H1 (cell line): ENCODE measurements around the gene PARD3. TPM values are rescaled to one million over a fixed set of nuclear protein-coding genes. Genes with fewer than 3 reads are reported as not detected.

ENCODE experiments used
- CTCF ChIA-PET: fragments of 300-600 bp; sonication (Branson Sonifier 250); formaldehyde crosslinking; loops from one replicate; lab custom pipeline; 2021; ENCODE audit not compliant: partially characterized antibody; lab: Charles Lee
- POLR2A ChIA-PET: fragments of 300-600 bp; sonication (Branson Sonifier 250); formaldehyde crosslinking; loops from one replicate; lab custom pipeline; 2021; ENCODE audit warnings: inconsistent platforms; ENCODE audit not compliant: partially characterized antibody; lab: Charles Lee
- DNase-seq, 2 experiments: peaks; one replicate each; pipeline versions ENCODE4 v3.0.0 to v3.0.0-alpha.2; 2010 to 2022; ENCODE audit warnings: low spot score in 2 of 2, low read depth in 1 of 2, mixed read lengths in 1 of 2
- FAIRE-seq: peaks from 2 replicates; lab custom pipeline; 2011; peaks lifted over from hg19 to GRCh38; lab: Jason Lieb, UNC
- H2AFZ ChIP-seq: 2 replicates; pipeline ENCODE4 v1.8.1; 2012; ENCODE audit warnings: low read length, inconsistent platforms
- H2AK5ac ChIP-seq: 2 replicates; pipeline ENCODE4 v1.6.1; 2013; ENCODE audit warnings: low read depth, low read length
- H2BK120ac ChIP-seq: replicated peaks from 2 replicates; pipeline ENCODE3; 2013; ENCODE audit warnings: low read depth, low read length, inconsistent platforms
- H2BK12ac ChIP-seq: 2 replicates; pipeline ENCODE4 v1.6.1; 2013; ENCODE audit warnings: low read depth, low read length
- H2BK15ac ChIP-seq: 2 replicates; pipeline ENCODE4 v1.6.1; 2013; ENCODE audit warnings: low read length
- H2BK20ac ChIP-seq: 2 replicates; pipeline ENCODE4 v1.6.1; 2013; ENCODE audit warnings: low read length
- H2BK5ac ChIP-seq: 2 replicates; pipeline ENCODE4 v1.6.1; 2013; ENCODE audit warnings: low read depth, low read length
- H3K14ac ChIP-seq: 2 replicates; pipeline ENCODE4 v1.6.1; 2013; ENCODE audit warnings: inconsistent platforms; ENCODE audit not compliant: insufficient read length
- H3K18ac ChIP-seq: 2 replicates; pipeline ENCODE4 v1.6.1; 2013; ENCODE audit warnings: low read length; ENCODE audit errors: extremely low read depth
- H3K23ac ChIP-seq: 2 replicates; pipeline ENCODE4 v1.6.1; 2013; ENCODE audit warnings: inconsistent platforms; ENCODE audit not compliant: insufficient read length
- H3K23me2 ChIP-seq: 2 replicates; pipeline ENCODE4 v1.6.1; 2013; ENCODE audit warnings: low read depth, low read length
- H3K27ac ChIP-seq: 2 replicates; pipeline ENCODE4 v1.6.1; 2011; ENCODE audit warnings: low read depth, low read length, inconsistent platforms
- H3K27me3 ChIP-seq, 4 experiments: replicated peaks in 1 of 4; 1 replicate in 1 of 4; 2 replicates in 3 of 4; pipeline versions ENCODE4 v1.6.1 to v1.8.1; 2011 to 2013; ENCODE audit warnings: low read length in 3 of 4, mild to moderate bottlenecking in 3 of 4, inconsistent platforms in 2 of 4, mixed read lengths in 2 of 4, moderate library complexity in 1 of 4; ENCODE audit not compliant: control insufficient read depth in 3 of 4, insufficient read depth in 3 of 4; ENCODE audit errors: extremely low read depth in 1 of 4
- H3K36me3 ChIP-seq, 4 experiments: 2 replicates each; pipeline versions ENCODE4 v1.6.1 to v1.8.1; 2011 to 2013; ENCODE audit warnings: mild to moderate bottlenecking in 4 of 4, low read length in 3 of 4, moderate library complexity in 2 of 4, control low read depth in 1 of 4, inconsistent platforms in 1 of 4; ENCODE audit not compliant: insufficient read depth in 4 of 4, control insufficient read depth in 2 of 4
- H3K4ac ChIP-seq: replicated peaks from 2 replicates; pipeline ENCODE3; 2013; ENCODE audit warnings: low read length, low read depth, mixed read lengths, inconsistent platforms; ENCODE audit not compliant: insufficient read length
- H3K4me1 ChIP-seq, 4 experiments: replicated peaks in 1 of 4; 1 replicate in 1 of 4; 2 replicates in 3 of 4; pipeline versions ENCODE4 v1.6.1 to v1.8.1; 2011 to 2013; ENCODE audit warnings: low read length in 3 of 4, inconsistent platforms in 2 of 4, mixed read lengths in 1 of 4; ENCODE audit not compliant: insufficient read depth in 4 of 4, control insufficient read depth in 3 of 4
- H3K4me2 ChIP-seq, 2 experiments: 2 replicates each; pipeline versions ENCODE4 v1.6.1 to v1.8.1; 2011 to 2013; ENCODE audit warnings: low read depth in 2 of 2, low read length in 2 of 2, control low read depth in 1 of 2, inconsistent platforms in 1 of 2, mild to moderate bottlenecking in 1 of 2; ENCODE audit not compliant: insufficient read depth in 1 of 2
- H3K4me3 ChIP-seq, 4 experiments: fragments of 200-600, 300-600 bp in 1 of 4; sonication (generic), shearing (Covaris generic), sonication (Bioruptor Twin) in 1 of 4; 2 replicates each; pipeline versions ENCODE4 v1.5.1 to v1.8.1; 2011 to 2016; ENCODE audit warnings: low read length in 4 of 4, low read depth in 3 of 4, control low read depth in 2 of 4, inconsistent platforms in 2 of 4, mild to moderate bottlenecking in 2 of 4, mixed read lengths in 1 of 4, moderate library complexity in 1 of 4; ENCODE audit not compliant: insufficient read depth in 2 of 4; ENCODE audit errors: extremely low read depth in 1 of 4
- H3K56ac ChIP-seq: replicated peaks from 2 replicates; pipeline ENCODE3; 2013; ENCODE audit warnings: low read depth, mild to moderate bottlenecking, mixed read lengths, low read length, inconsistent platforms; ENCODE audit not compliant: insufficient read length
- H3K79me1 ChIP-seq: 2 replicates; pipeline ENCODE4 v1.6.1; 2013; ENCODE audit warnings: low read depth, low read length, control low read depth
- H3K79me2 ChIP-seq, 2 experiments: 2 replicates each; pipeline versions ENCODE4 v1.6.1 to v1.8.1; 2012 to 2013; ENCODE audit warnings: low read length in 2 of 2, mild to moderate bottlenecking in 2 of 2, inconsistent platforms in 1 of 2; ENCODE audit not compliant: insufficient read depth in 2 of 2, control insufficient read depth in 1 of 2
- H3K9ac ChIP-seq, 4 experiments: replicated peaks in 1 of 4; 1 replicate in 1 of 4; 2 replicates in 3 of 4; pipeline versions ENCODE4 v1.6.1 to v1.8.1; 2011 to 2013; ENCODE audit warnings: low read depth in 3 of 4, low read length in 3 of 4, control low read depth in 2 of 4, mild to moderate bottlenecking in 2 of 4, moderate library complexity in 2 of 4, inconsistent platforms in 1 of 4; ENCODE audit errors: extremely low read depth in 1 of 4
- H3K9me3 ChIP-seq, 2 experiments: 2 replicates each; pipeline versions ENCODE4 v1.6.1 to v1.8.1; 2012 to 2013; ENCODE audit warnings: mild to moderate bottlenecking in 2 of 2, moderate library complexity in 2 of 2, control low read depth in 1 of 2, inconsistent platforms in 1 of 2, low read depth in 1 of 2, low read length in 1 of 2, mixed read lengths in 1 of 2; ENCODE audit not compliant: insufficient read depth in 2 of 2
- H4K20me1 ChIP-seq, 2 experiments: replicated peaks in 1 of 2; 2 replicates each; pipeline versions ENCODE3 to v1.8.1; 2011 to 2013; ENCODE audit warnings: inconsistent platforms in 2 of 2, low read length in 2 of 2, mild to moderate bottlenecking in 1 of 2; ENCODE audit not compliant: insufficient read depth in 2 of 2, control insufficient read depth in 1 of 2
- H4K5ac ChIP-seq: 2 replicates; pipeline ENCODE4 v1.6.1; 2013; ENCODE audit warnings: low read length, low read depth, mixed read lengths, inconsistent platforms; ENCODE audit not compliant: insufficient read length
- H4K8ac ChIP-seq: 2 replicates; pipeline ENCODE4 v1.8.0; 2013; ENCODE audit warnings: mild to moderate bottlenecking, moderate library complexity, low read length, inconsistent platforms; ENCODE audit not compliant: insufficient read depth; ENCODE audit errors: extremely low read depth
- H4K91ac ChIP-seq: replicated peaks from 2 replicates; pipeline ENCODE3; 2013; ENCODE audit warnings: low read length, mixed read lengths, inconsistent platforms; ENCODE audit not compliant: insufficient read length
- CHD2 ChIP-seq: IDR thresholded peaks from 2 replicates; pipeline ENCODE4 v1.6.1; 2012; ENCODE audit warnings: low read length, improper control_type of control experiment
- CREB1 ChIP-seq: IDR thresholded peaks from 2 replicates; pipeline ENCODE4 v1.6.1; 2012; ENCODE audit warnings: inconsistent platforms
- EGR1 ChIP-seq: IDR thresholded peaks from 2 replicates; pipeline ENCODE4 v1.6.1; 2011; ENCODE audit warnings: low read depth, low read length, borderline replicate concordance
- FOSL1 ChIP-seq: IDR thresholded peaks from 2 replicates; pipeline ENCODE4 v1.6.1; 2011; ENCODE audit warnings: mild to moderate bottlenecking, low read depth, low read length, moderate library complexity; ENCODE audit not compliant: insufficient read depth
- RNF2 ChIP-seq: fragments of 200-900, 300-1000 bp; sonication (generic); IDR thresholded peaks from 2 replicates; pipeline ENCODE4 v1.7.1; 2016; ENCODE audit warnings: borderline replicate concordance, low read depth, mild to moderate bottlenecking, antibody characterized with exemption, low read length; ENCODE audit not compliant: poor library complexity, severe bottlenecking; ENCODE audit errors: missing control alignments
- SP4 ChIP-seq: IDR thresholded peaks from 2 replicates; pipeline ENCODE4 v1.6.1; 2012; ENCODE audit warnings: low read length, inconsistent platforms
- TCF12 ChIP-seq: IDR thresholded peaks from 2 replicates; pipeline ENCODE4 v1.6.1; 2011; ENCODE audit warnings: low read depth, mild to moderate bottlenecking, low read length
- WGBS, 2 experiments: shearing (Covaris generic) in 1 of 2; methylation state at CpG; one replicate each; pipeline versions ENCODE4 v1.1.6 to v1.1.7; 2013 to 2015; ENCODE audit warnings: low lambda C conversion rate in 2 of 2, mixed read lengths in 2 of 2, inconsistent platforms in 1 of 2, low coverage in 1 of 2, missing lambda C conversion rate in 1 of 2; ENCODE audit not compliant: insufficient replicate concordance in 2 of 2, insufficient coverage in 1 of 2, insufficient read length in 1 of 2; ENCODE audit errors: extremely low coverage in 1 of 2, missing lambda C conversion rate in 1 of 2; 5-methylcytosine and 5-hydroxymethylcytosine counted together
- polyA plus RNA-seq, 7 experiments: library from polyadenylated mRNA; depleted of rRNA in 3 of 7; stranded (reverse) in 5 of 7; unstranded in 2 of 7; fragments of >200 nt in 5 of 7; fragments of 200-250 nt in 2 of 7; gene quantifications; 1 replicate in 5 of 7; 2 replicates in 1 of 7; 4 replicates in 1 of 7; pipeline versions ENCODE4 v1.2.1 to v1.2.3, GENCODE V29; 2011 to 2013; ENCODE audit warnings: missing spikeins in 2 of 7, mixed read lengths in 2 of 7
- total RNA-seq: library from RNA; stranded (reverse); fragmentation: NEBNext Ultra II Directional; extraction: Animal tissue kit (Norgen Biotek cat#: 25700); gene quantifications from 2 replicates; pipeline ENCODE4 v1.2.1, GENCODE V29; 2021
- TF ChIP-seq, protein P1 (sequence below): IDR thresholded peaks from 2 replicates; pipeline ENCODE4 v1.6.1; 2011; ENCODE audit warnings: low read depth, mild to moderate bottlenecking, low read length; ENCODE audit not compliant: insufficient read depth

The PARD3 gene
- total and polyA plus RNA-seq, 2 of the 8 experiments (the other 6 are each of a cell fraction or from before 2014, with no cell fraction given), result 19.7 to 49.1 TPM

DNA sequence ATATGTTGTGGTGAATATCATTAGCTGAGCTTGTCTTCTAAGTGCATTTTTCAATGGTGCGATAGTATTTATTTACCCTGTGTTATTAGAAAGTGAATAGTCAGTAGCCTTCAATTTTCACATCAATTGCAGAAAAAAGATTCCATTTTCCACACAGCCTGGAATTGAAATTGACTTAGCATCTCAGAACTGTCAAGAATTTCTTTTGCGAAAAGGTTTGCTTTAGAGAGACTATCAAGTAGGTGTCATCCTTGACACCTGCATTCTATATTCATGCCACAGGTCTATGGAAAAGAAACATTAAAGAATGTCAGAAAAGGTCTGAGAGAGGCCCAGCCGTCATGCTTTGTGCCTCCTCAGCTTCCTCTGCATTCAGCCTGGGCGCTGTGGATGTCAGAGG is 504.9 kb downstream of the PARD3 start:
- Histone ChIP-seq H4K5ac (no peak overlapping the region), H2BK12ac (no peak overlapping the region), H3K79me1 (no peaks in the 10 kb centered on the region), H3K56ac (no peak overlapping the region), H2BK5ac (no peak overlapping the region), H3K9me3 (no peaks in the 10 kb centered on the region), H3K18ac (no peak overlapping the region), H2BK20ac (no peak overlapping the region), H2BK15ac (no peak overlapping the region), H3K4me2 (no peak overlapping the region), H3K4ac (no peak overlapping the region), H3K9ac (no peak overlapping the region), H3K4me1 (peaks cover 0 to 2% (median 0%) of the 10 kb centered on the region in 4 experiments; a peak in 1 of 7 replicates), H3K79me2 (no peaks in the 10 kb centered on the region), H3K27me3 (no peaks in the 10 kb centered on the region), H3K4me3 (no peak overlapping the region), H3K23me2 (no peaks in the 10 kb centered on the region), H4K20me1 (no peaks in the 10 kb centered on the region), H3K27ac (no peak overlapping the region), H2AFZ (no peak overlapping the region), H2BK120ac (no peak overlapping the region), H3K36me3 (no peaks in the 10 kb centered on the region), H2AK5ac (no peak overlapping the region), H4K91ac (no peak overlapping the region), H4K8ac (no peak overlapping the region), H3K14ac (no peak overlapping the region), H3K23ac (no peak overlapping the region)
- ChIA-PET CTCF (interaction anchor here (1.0 kb wide), 1 partner anchor 121 kb away, joined by 3 read pairs; no protein-coding TSS in a partner anchor), POLR2A (no interaction called here)
- WGBS, 2 experiments, result 88% methylated on average over 4 of the region's 4 CpGs; no CpG with 5 or more reads in 1 of the 2 experiments
- no peak for FAIRE-seq
- no peak for TF ChIP-seq CREB1
- no peak for TF ChIP-seq SP4
- TF ChIP-seq TCF12, result no peak
- no peak for TF ChIP-seq FOSL1
- TF ChIP-seq, protein P1, sequence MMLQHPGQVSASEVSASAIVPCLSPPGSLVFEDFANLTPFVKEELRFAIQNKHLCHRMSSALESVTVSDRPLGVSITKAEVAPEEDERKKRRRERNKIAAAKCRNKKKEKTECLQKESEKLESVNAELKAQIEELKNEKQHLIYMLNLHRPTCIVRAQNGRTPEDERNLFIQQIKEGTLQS, result no peak
- no peak for TF ChIP-seq CHD2
- no peak for TF ChIP-seq EGR1
- TF ChIP-seq RNF2, result no peak
- DNase-seq, result no peak
